ENCODE results near the gene CEP104.

Gene CEP104

GRCh38 chr1:3789421-3790300 lies 67.3 kb downstream of the CEP104 start:
- no peaks in the 10 kb centered on the region for H3K27me3 ChIP-seq
- no peak for DNase-seq
- no peaks in the 10 kb centered on the region; the same call in 1 of the 2 replicates for H3K36me3 ChIP-seq
- TF ChIP-seq, protein P1, sequence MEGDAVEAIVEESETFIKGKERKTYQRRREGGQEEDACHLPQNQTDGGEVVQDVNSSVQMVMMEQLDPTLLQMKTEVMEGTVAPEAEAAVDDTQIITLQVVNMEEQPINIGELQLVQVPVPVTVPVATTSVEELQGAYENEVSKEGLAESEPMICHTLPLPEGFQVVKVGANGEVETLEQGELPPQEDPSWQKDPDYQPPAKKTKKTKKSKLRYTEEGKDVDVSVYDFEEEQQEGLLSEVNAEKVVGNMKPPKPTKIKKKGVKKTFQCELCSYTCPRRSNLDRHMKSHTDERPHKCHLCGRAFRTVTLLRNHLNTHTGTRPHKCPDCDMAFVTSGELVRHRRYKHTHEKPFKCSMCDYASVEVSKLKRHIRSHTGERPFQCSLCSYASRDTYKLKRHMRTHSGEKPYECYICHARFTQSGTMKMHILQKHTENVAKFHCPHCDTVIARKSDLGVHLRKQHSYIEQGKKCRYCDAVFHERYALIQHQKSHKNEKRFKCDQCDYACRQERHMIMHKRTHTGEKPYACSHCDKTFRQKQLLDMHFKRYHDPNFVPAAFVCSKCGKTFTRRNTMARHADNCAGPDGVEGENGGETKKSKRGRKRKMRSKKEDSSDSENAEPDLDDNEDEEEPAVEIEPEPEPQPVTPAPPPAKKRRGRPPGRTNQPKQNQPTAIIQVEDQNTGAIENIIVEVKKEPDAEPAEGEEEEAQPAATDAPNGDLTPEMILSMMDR (IDR thresholded peaks at IDR 0.05; ENCODE audit: low read depth, low read length): no peak
- H3K4me1 ChIP-seq: no peaks in the 10 kb centered on the region
- no peak overlapping the region for H3K4me3 ChIP-seq (ENCODE audit: low read depth, low read length)
- no peaks in the 10 kb centered on the region for H3K9me3 ChIP-seq

DNA sequence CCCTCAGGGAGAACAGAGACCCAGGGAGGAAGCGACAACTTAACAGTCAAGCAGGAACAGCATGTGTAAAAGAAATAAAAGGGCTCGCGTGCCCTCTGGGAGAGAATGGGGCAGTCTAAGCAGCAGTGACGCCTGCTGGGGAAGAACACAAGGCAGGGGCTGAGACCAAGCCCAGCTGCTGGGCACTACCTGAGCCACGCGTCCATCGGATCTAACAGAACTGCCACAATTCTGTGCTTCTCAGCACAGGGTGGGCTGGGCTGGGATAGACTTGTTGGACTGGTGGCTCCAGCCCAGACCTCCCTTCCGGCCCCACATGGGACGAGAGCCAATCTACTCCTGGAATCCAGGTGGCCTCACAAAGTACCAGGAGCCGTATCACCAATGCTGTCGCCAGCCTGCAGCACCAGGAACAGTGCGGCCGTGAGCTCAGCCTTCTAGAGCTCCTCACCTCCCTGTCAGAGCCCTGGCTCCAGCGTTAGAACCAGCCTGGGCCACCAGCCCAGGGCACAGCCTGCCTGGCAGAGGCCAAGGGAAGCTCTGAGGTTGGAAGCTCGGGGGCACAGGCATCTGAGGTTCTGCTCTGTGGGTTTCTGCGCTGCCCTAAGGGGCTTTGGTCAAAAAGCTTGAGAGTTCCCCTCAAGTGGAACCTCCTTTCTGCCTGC lies 68.1 kb downstream of the CEP104 start:
- Histone ChIP-seq H3K36me3 (no peaks in the 10 kb centered on the region; the same call in 1 of the 2 replicates), H3K27me3 (no peaks in the 10 kb centered on the region), H3K4me3 (ENCODE audit: low read depth, low read length) (no peak overlapping the region), H3K4me1 (no peaks in the 10 kb centered on the region), H3K9me3 (no peaks in the 10 kb centered on the region)
- DNase-seq: no peak
- TF ChIP-seq, protein P1 (IDR thresholded peaks at IDR 0.05; ENCODE audit: low read depth, low read length): no peak

GRCh38 chr1:3787745-3788605 lies 69.0 kb downstream of the CEP104 start:
- Histone ChIP-seq H3K36me3 (no peaks in the 10 kb centered on the region; the same call in none of the 2 replicates), H3K27me3 (no peaks in the 10 kb centered on the region), H3K4me3 (ENCODE audit: low read depth, low read length) (no peak overlapping the region), H3K9me3 (no peaks in the 10 kb centered on the region), H3K4me1 (no peaks in the 10 kb centered on the region)
- TF ChIP-seq, protein P1 (IDR thresholded peaks at IDR 0.05; ENCODE audit: low read depth, low read length): no peak
- no peak for DNase-seq

- Histone ChIP-seq H3K27me3 (no peaks in the 10 kb centered on the region), H3K9me3 (no peaks in the 10 kb centered on the region), H3K4me3 (ENCODE audit: low read depth, low read length) (no peak overlapping the region), H3K4me1 (no peaks in the 10 kb centered on the region), H3K36me3 (peaks cover 3% of the 10 kb centered on the region)
- DNase-seq: no peak
- TF ChIP-seq, protein P1 (IDR thresholded peaks at IDR 0.05; ENCODE audit: low read depth, low read length): no peak
These were observed 69.7 kb downstream of the CEP104 start for GRCh38 chr1:3787349-3787715.

GRCh38 chr1:3786468-3787348 lies 70.3 kb downstream of the CEP104 start:
- TF ChIP-seq, protein P1 (IDR thresholded peaks at IDR 0.05; ENCODE audit: low read depth, low read length): no peak
- Histone ChIP-seq H3K27me3 (no peaks in the 10 kb centered on the region), H3K36me3 (peaks cover 3% of the 10 kb centered on the region), H3K4me1 (no peaks in the 10 kb centered on the region), H3K4me3 (ENCODE audit: low read depth, low read length) (no peak overlapping the region), H3K9me3 (no peaks in the 10 kb centered on the region)
- no peak for DNase-seq
